ENCODE measurements around the gene NEURL3. TPM values are rescaled to one million over a fixed set of nuclear protein-coding genes. Genes with fewer than 3 reads are reported as not detected.

Gene NEURL3
- total and polyA plus RNA-seq, 4 donors: 0.24 to 2.1 (median 0.72) TPM

DNA sequence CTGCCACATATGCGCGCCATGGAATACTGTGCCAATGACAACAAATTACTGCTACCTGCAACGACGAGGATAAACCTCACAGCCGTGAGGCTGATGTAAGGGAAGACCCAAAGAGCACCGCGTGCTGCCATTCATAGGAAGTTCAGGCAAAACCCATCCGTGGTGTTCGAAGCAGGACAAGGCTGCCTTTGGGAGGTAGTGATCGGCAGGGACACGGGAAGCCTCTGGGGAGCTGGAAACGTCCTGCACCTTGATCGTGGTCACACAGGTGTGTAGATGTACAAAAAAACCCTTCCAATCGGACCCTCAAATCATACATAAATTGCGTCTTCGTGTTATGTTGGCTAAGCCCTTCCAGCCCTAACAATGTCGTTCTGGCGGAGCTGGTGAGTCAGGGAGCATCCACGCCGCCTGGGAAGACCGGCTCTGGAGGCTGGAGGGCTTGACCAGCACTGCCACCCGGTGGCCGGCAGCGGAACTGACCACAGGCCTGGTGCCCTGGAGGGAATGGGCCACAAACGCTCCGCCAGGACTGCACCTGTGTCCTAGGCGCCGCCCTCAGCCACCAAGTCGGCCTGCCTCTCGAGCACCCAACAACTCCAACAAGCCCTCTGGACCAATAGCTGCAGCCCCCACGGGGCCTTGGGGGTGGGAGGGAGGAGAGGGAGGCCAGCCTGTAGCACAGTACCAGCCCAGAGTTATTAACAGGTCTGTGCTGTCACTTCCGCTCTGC, 4.1 kb upstream of the NEURL3 start:
- H3K9ac ChIP-seq (ENCODE audit: insufficient read depth in 1 of 2, low read length in 2 of 2): no peak overlapping the region
- DNase-seq: peak; percentile 86 to 87 (median 87)
- H3K27me3 ChIP-seq (ENCODE audit: control insufficient read depth in 3 of 3, insufficient read depth in 3 of 3, low read length in 2 of 3): no peaks in the 10 kb centered on the region
- 29 to 31% methylated on average over 32 of the region's 32 CpGs for WGBS, 2 donors
- peak; percentile 85 for ATAC-seq (ENCODE audit: insufficient read depth, low FRiP score)
- TF ChIP-seq, protein P1, sequence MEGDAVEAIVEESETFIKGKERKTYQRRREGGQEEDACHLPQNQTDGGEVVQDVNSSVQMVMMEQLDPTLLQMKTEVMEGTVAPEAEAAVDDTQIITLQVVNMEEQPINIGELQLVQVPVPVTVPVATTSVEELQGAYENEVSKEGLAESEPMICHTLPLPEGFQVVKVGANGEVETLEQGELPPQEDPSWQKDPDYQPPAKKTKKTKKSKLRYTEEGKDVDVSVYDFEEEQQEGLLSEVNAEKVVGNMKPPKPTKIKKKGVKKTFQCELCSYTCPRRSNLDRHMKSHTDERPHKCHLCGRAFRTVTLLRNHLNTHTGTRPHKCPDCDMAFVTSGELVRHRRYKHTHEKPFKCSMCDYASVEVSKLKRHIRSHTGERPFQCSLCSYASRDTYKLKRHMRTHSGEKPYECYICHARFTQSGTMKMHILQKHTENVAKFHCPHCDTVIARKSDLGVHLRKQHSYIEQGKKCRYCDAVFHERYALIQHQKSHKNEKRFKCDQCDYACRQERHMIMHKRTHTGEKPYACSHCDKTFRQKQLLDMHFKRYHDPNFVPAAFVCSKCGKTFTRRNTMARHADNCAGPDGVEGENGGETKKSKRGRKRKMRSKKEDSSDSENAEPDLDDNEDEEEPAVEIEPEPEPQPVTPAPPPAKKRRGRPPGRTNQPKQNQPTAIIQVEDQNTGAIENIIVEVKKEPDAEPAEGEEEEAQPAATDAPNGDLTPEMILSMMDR (IDR thresholded peaks at IDR 0.05; ENCODE audit: control extremely low read depth, extremely low read depth): peak; percentile 97
- H3K4me3 ChIP-seq: no peak overlapping the region
- no peaks in the 10 kb centered on the region for H3K36me3 ChIP-seq (ENCODE audit: control insufficient read depth in 4 of 4, insufficient read depth in 4 of 4, low read length in 4 of 4)
- no peak overlapping the region for H3K27ac ChIP-seq (ENCODE audit: low read depth in 1 of 2, low read length in 1 of 2)
- H3K9me3 ChIP-seq (ENCODE audit: control insufficient read depth in 4 of 4, insufficient read depth in 3 of 4, low read length in 3 of 4): no peaks in the 10 kb centered on the region
- H3K4me1 ChIP-seq (ENCODE audit: control insufficient read depth in 5 of 5, insufficient read depth in 5 of 5, low read length in 5 of 5): peaks cover 0 to 12% (median 10%) of the 10 kb centered on the region in 5 donors

DNA sequence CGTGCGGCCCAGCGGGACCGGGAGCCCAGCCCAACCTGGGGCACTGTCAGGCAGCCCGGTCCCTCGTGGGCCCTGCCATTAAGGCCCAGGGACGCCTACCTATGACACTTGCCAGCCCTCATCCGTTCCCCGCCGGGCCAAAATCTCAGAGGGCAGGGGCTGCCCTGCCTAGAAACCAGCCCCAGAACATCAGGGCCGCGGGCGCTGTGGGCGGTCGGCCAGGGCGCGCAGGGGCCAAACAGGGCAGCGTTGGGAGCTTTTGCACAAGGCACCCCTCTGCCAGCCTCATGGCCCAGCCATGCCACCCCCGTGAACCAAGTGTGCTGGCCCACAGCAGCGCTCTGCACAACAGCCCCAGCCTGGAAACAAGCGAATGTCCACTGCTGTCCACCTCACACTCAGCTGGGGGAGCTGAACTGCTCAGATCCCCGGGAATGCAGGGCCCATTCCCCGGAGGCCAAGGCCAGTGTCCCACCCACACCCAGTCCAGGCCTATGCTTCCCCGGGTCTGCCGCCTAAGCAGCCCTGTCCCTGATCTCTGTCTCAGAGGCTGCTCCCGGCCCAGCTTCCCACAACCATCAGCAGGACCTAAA, 3.5 kb upstream of the NEURL3 start:
- 68 to 71% methylated on average over 26 of the region's 26 CpGs for WGBS, 2 donors
- Histone ChIP-seq H3K9ac (ENCODE audit: insufficient read depth in 1 of 2, low read length in 2 of 2) (no peak overlapping the region), H3K27me3 (ENCODE audit: control insufficient read depth in 3 of 3, insufficient read depth in 3 of 3, low read length in 2 of 3) (no peaks in the 10 kb centered on the region), H3K36me3 (ENCODE audit: control insufficient read depth in 4 of 4, insufficient read depth in 4 of 4, low read length in 4 of 4) (no peaks in the 10 kb centered on the region), H3K4me3 (no peak overlapping the region), H3K27ac (ENCODE audit: low read depth in 1 of 2, low read length in 1 of 2) (no peak overlapping the region), H3K4me1 (ENCODE audit: control insufficient read depth in 5 of 5, insufficient read depth in 5 of 5, low read length in 5 of 5) (peaks cover 0 to 12% (median 10%) of the 10 kb centered on the region in 5 donors), H3K9me3 (ENCODE audit: control insufficient read depth in 4 of 4, insufficient read depth in 3 of 4, low read length in 3 of 4) (no peaks in the 10 kb centered on the region)
- ATAC-seq (ENCODE audit: insufficient read depth, low FRiP score) (no peak), DNase-seq (no peak)
- TF ChIP-seq, protein P1 (IDR thresholded peaks at IDR 0.05; ENCODE audit: control extremely low read depth, extremely low read depth): no peak

DNA sequence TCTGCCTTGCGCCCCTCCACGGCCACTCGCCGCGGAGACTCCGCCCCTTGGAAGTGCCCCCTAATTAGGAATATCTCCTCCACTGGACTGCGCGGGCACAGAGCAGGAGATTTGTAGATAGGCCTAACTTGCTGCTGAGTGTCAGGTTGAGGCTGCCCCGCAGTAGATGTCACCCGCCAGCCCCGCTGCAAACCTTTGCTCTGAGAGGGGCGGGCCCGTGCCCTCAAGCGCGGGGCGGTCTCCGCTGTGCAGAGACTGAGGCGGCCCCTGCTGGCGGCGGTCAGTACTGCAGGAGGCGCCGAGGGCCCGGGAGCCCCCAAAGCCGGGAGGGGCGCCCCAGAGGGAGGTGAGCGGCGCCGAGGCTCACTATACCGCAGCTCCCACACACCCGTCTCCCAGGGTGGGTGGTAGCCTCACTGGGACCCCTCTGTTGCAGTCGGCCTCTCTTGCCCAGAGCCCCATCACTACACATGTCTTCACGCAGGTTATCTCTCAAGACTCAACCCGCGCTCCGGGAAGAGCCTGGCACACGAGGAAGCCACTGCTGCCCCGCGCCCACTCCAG, 2.9 kb upstream of the NEURL3 start:
- ATAC-seq (ENCODE audit: insufficient read depth, low FRiP score) (peak; percentile 84), DNase-seq (peak; percentile 55 to 74 (median 65))
- Histone ChIP-seq H3K4me1 (ENCODE audit: control insufficient read depth in 5 of 5, insufficient read depth in 5 of 5, low read length in 5 of 5) (peaks cover 0 to 18% (median 10%) of the 10 kb centered on the region in 5 donors), H3K9me3 (ENCODE audit: control insufficient read depth in 4 of 4, insufficient read depth in 3 of 4, low read length in 3 of 4) (no peaks in the 10 kb centered on the region), H3K9ac (ENCODE audit: insufficient read depth in 1 of 2, low read length in 2 of 2) (no peak overlapping the region), H3K27me3 (ENCODE audit: control insufficient read depth in 3 of 3, insufficient read depth in 3 of 3, low read length in 2 of 3) (no peaks in the 10 kb centered on the region), H3K27ac (ENCODE audit: low read depth in 1 of 2, low read length in 1 of 2) (no peak overlapping the region), H3K36me3 (ENCODE audit: control insufficient read depth in 4 of 4, insufficient read depth in 4 of 4, low read length in 4 of 4) (no peaks in the 10 kb centered on the region), H3K4me3 (peak overlapping the region; percentile 12)
- TF ChIP-seq, protein P1 (IDR thresholded peaks at IDR 0.05; ENCODE audit: control extremely low read depth, extremely low read depth): peak; percentile 88
- 7 to 8% methylated on average over 38 of the region's 38 CpGs for WGBS, 2 donors

All from lung (tissue), 12 donors.